HG03354 (cell line): ENCODE measurements around the gene LPAR1.
"Not testable (repeated sequence)": the region's sequence is repeated elsewhere in the genome, so short reads cannot be mapped to it uniquely, and the experiment has no call there.

Experiments
- ATAC-seq: cut with Tn5 transposase; IDR thresholded peaks from one replicate; pipeline ENCODE4 v1.9.1; 2021; ENCODE audit warnings: mild to moderate bottlenecking; ENCODE audit not compliant: unreplicated experiment, poor library complexity, severe bottlenecking

The LPAR1 gene

GRCh38 chr9:111038331-111039230 lies at the start of gene LPAR1:
Gene LPAR1 (minus strand): TSS chr9:111038470. CDS start chr9:110972117, 66,353 bp downstream.
- peak; percentile 22 for ATAC-seq

GRCh38 chr9:111078391-111079038 lies 40.2 kb upstream of the LPAR1 start:
- ATAC-seq, result peak; percentile 60

DNA sequence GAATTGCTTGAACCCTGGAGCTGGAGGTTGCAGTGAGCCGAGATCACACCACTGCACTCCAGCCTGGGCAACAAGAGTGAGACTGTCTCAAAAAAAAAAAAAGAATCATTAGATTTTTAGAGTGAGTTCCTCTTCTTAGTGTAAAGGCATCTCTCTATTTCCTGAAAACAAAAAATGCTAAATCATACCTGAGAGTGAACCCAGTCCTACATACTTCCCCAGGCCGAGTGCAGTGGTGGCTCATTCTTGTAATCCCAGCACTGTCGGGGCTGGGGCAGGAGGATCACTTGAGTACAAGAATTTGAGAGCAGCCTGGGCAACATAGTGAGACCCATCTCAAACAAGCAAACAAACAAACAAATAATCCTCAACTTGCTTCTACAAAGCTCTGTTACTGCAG lies 38.2 kb upstream of the LPAR1 start:
- no peak for ATAC-seq

- ATAC-seq, result no peak
Observed at GRCh38 chr9:111076042-111076441, 37.8 kb upstream of the LPAR1 start.

DNA sequence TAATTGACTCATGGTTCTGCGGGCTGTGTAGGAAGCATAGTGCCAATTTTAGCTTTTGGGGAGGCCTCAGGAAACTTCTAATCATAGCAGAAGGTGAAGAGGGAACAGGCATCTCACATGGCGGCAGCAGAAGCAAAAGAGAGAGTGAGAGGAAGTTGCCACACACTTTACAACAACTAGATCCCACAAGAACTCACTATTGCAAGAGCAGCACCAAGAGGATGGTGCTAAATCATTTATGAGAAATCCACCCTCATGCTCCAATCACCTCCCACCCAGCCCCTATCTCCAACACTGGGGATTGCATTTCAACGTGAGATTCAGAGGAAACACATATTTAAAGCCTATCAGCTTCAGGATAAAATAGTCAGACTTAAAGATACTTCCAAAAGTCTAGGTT lies 36.1 kb upstream of the LPAR1 start:
- ATAC-seq, result no peak

GRCh38 chr9:111069183-111069582 lies 30.9 kb upstream of the LPAR1 start:
- ATAC-seq, result no peak

DNA sequence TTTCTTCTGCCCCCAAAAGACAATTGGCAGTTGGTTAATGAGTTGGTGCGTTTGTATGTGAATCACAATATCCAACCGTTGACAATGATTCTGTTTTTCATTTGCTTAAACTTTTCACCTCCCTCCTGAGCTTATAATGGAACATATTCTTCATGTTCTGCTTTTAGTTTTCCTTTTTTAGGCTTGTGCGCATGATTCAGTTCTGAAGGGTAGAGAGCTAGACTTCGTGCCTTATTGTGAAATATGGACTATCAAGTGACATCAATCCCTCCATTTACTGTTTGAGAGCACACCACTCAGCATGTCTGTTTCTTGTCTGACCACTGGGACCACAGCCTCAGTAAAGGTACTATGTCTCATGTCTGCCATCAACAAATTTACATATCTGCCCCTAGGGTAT lies 30.5 kb upstream of the LPAR1 start:
- ATAC-seq, result no peak

GRCh38 chr9:111068383-111068730 lies 30.1 kb upstream of the LPAR1 start:
- ATAC-seq, result no peak

GRCh38 chr9:111066468-111066867 lies 28.2 kb upstream of the LPAR1 start:
- no peak for ATAC-seq

DNA sequence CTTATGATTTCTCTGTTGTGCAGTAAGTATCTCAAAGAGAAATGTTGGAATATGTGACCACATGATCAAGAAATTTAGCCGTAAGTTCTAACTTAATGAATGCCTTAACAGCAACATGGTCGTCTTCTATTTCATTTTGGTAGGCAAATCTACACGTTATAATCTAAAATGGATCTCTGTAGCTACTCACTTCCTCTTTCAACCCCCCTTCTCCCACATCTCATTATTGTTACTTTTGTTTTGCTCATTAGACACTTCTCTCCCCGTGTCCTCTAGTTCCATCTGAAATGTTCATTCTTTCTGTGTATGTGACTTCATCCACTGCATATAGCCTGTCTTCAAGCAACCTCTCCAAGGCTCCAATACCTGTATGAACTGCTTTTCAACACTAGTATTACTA lies 27.1 kb upstream of the LPAR1 start:
- no peak for ATAC-seq

DNA sequence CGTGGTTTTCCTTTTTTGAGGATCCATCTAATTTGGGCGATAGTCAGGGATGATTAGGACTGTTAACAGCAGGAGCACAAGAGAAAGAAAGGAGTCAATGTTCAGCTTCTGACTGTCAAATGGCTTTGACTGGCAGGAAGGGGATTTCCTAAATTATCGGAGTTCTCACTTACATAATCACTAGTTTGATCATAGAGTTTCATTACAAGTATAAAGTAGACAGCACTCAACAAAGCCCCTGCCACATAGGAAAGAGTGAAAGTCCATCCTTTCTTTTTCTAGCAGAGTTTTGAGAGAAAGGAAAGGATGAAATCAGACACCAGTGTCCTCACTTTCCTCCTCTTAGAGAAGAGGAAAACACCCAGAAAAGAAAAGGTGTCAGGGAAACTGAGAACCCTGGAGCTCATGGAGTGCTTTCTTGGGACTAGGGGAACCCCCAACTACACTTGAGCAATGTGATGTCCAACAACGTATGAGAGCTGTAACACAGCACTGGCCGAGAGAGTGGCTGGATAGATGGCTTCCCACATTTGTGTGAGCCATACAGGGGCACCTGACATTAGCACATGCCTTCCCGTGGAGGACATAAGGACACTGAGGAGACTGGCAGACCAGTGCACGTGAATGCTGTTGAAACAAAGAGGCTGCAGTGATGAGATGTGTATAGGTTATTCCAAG lies 26.0 kb upstream of the LPAR1 start:
- no peak for ATAC-seq

GRCh38 chr9:111063332-111063731 lies 25.1 kb upstream of the LPAR1 start:
- ATAC-seq, result no peak

GRCh38 chr9:111058166-111058565 lies 19.9 kb upstream of the LPAR1 start:
- no peak for ATAC-seq

GRCh38 chr9:111056538-111056937 lies 18.3 kb upstream of the LPAR1 start:
- no peak for ATAC-seq

DNA sequence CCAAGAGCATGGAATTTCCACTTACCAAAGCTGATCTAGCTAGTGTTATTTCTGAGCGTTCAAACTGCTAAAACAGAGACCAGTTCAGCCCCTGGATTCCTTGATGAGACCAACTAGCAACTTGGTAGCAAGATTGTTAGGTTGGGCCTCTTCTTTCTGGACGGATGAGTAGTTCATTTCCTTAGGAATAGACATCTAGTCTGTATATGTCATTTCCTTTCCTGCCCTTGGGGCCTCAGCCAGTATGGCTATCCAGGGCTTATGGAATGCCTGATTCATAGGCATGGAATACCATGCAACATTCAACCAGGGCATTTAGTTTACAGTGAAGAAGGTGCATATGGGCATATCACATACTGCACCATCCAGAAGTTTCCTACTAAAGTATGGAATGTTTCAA lies 14.5 kb upstream of the LPAR1 start:
- ATAC-seq, result no peak

DNA sequence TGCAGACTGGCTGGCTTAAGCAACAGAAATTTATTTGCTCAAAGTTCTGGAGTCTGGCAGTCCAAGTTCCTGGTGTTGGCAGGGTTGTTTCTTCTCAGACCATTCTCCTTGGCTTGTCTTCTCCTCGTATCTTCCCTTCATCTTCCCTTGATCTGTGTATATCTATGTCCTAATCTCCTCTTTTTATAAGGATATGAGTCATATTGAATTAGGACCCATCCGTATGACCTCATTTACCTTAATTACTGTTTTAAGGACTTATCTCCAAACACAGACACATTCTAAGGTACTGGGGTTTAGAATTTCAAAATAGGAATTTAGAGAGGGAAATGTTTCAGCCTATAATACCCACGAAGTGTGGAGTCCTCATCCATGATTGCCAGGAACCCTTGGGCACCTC lies 13.1 kb upstream of the LPAR1 start:
- ATAC-seq, result no peak

- ATAC-seq, result no peak
Observed at GRCh38 chr9:111050819-111051218, 12.5 kb upstream of the LPAR1 start.

DNA sequence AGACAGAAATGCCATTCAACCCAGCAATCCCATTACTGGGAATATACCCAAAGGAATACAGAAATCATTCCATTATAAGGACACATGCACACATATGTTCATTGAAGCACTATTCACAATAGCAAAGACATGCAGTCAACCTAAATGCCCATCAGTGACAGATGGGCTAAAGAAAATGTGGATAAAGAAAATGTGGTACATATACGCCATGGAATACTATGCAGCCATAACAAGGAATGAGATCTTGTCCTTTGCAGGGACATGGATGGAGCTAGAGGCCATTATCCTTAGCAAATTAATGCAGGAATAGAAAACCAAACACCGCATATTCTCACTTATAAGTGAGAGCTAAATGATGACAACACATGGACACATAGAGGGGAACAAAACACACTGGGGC lies 9.0 kb upstream of the LPAR1 start:
- ATAC-seq, result not testable (repeated sequence)

GRCh38 chr9:111041902-111042301 lies 3.6 kb upstream of the LPAR1 start:
- ATAC-seq, result no peak

DNA sequence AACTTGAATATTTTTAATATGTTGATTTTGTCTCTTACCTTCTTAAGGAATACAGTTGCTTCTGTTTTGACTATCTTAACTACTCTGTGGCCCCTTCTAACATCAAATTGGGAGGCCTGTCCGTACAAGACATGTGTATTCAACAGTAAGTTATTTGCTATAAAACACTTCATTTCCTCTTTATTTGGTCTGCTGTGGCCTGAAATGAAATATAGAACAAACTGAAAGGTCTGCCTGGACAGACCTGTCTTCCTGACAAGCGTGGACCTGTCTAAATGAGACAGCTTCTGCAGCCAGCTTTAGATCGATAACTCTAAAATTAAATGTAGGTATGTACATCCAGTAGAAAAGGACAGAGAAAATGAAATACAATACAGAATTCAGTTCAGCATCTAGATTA lies 2.2 kb upstream of the LPAR1 start:
- ATAC-seq, result no peak
